Kidney tubule cell (primary cell): ENCODE data around the gene IGSF8.
"Not testable (repeated sequence)": the region's sequence is repeated elsewhere in the genome, so short reads cannot be mapped to it uniquely, and the experiment has no call there.

Experiments used
- DNase-seq: peaks from one replicate; pipeline ENCODE4 v3.0.0-alpha.2; 2018; ENCODE audit warnings: low spot score

IGSF8 gene

GRCh38 chr1:160064746-160065145 is 33.7 kb downstream of the IGSF8 start:
- no peak for DNase-seq

- DNase-seq, result no peak
Observed at GRCh38 chr1:160064164-160064563, 34.3 kb downstream of the IGSF8 start.

DNA sequence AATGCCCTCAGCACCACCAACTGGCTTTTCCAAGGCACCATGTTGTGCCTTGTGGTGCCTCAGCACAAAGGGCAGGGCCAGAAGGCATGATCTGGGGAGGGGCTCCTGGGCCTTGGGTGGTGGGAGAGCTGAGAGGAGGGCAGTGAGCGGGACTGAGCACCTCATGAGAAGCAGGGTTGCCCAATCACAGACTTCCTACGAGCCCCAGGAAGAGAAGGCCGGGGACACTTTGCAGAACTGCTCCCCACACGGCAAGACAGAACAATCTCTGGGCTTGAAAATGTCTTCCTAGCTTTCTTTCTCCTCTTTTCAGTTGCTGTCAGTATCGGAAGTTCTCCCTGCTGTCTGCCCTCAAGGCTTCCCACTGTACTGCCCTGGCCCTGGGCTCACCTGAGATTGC is 35.2 kb downstream of the IGSF8 start:
- no peak for DNase-seq

- DNase-seq, result no peak
Observed at GRCh38 chr1:160062230-160062532, 36.2 kb downstream of the IGSF8 start.

- DNase-seq, result peak; percentile 16
Observed at GRCh38 chr1:160061369-160062229, 36.8 kb downstream of the IGSF8 start.

DNA sequence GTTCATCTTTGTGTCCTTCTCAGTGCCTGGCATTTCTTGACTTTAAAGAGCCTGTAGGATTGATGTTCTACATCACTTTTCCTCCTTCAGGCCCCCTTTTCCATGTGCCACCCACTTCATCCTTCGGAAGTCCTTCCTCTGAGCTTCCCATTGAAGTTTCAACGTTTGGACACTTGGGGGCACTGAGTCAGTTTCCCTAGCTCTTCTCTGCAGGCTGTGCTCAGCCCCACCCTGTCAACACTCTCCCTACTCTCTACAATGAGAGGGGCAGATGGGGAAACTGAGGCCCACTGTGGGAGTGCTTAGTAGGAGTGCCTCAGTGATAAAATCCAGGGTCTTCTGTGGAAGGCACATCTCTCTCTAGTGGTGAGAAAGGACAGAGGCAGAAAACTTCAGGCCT is 40.3 kb downstream of the IGSF8 start:
- no peak for DNase-seq

DNA sequence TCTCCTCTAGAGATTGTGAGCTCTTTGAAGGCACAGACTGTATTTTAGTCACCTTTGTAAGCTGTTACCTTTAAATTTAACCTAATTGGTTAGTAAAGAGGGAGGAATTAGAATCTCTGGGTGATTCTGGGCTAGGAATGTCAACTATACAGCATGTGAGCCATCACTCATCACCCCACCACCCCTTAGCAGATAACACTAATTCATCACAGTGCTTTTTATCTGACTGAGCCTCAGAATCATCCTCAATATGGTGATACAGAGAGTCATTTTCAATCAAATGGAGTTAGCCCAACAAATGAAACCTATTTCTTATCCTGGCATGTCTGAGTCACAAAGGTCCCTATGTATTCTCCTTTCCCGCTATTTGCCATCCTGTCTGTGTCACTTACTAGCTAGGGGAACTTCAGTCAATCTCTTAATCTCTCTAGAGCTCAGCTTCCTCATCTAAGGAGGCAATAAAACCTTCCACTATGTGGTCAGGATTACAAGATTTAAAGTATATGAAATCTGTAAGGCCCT is 41.7 kb downstream of the IGSF8 start:
- no peak for DNase-seq

DNA sequence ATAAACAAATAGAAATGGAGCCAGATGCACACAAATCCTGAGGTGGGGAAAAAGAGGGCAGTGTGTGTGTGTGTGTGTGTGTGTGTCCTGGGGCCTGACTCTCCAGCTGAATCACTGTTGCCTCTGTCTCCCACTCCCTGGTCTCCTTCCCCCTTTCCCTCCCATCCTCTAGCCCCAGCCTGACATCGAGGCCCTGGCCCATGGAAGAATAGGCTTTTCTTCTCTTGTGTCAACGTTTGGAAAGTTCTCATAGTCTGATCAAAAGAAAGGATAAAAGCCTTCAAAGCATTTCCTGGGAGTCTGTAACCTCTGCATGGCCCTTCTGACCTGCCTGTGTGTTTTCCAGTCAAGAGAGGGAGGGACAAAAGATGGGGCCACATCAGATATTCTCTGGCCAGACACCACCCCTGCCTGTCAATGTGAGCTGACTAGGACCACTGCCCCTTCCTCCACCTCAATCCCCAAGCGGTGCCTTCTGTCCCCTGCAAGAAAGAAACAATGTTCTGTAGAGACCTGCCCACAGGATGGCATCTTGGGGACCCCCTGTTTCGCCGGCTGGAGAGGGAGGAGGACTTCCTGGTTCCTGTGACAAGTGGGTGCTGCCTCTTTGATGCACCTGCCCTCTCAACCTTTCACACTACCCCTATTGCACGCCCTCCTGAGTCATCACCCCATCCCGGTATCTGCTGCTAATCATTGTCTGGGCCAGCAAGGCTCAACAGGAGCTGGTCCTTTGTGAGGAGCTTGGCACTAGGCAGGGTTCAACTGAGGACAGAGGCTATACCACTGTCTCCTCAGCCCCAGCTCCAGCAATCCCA is 44.7 kb downstream of the IGSF8 start:
- DNase-seq, result no peak

DNA sequence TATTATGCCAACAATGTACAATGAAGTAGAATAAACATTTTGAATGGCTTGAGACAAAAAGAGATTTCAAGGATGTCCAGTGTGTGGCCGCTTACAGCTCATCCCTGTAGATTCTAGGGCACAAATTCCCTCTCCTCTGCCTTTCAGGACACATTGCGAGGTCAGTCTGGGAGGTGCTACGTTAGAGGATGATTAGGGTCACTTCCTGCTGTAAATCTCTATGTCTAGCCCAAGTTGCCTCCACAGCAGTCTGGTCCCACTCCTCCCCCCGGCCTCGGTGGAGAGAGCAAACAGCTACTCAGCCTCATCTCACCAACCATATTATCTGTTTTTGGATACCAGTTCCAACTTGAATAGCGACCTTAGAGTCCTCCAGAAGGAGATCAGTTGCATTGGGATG is 45.5 kb downstream of the IGSF8 start:
- no peak for DNase-seq

DNA sequence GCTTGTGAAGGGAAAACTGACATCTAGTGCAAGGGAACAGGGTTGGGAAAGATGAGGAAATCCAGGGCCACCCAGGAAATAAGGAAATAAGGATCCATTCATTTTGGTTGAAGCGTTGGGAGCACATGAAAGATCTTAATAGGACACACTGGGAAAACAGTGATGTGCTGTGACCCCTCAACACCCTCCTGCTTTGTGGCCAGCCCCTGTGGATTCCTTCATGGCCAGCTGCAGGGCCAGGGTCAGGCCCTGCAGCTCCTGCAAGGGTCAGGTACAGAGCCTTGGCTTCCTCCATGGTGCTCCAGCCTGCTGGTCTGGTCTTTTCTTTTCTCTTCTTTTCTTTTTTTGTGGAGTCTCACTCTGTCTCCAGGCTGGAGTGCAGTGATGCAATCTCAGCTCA is 47.8 kb downstream of the IGSF8 start:
- DNase-seq, result no peak

DNA sequence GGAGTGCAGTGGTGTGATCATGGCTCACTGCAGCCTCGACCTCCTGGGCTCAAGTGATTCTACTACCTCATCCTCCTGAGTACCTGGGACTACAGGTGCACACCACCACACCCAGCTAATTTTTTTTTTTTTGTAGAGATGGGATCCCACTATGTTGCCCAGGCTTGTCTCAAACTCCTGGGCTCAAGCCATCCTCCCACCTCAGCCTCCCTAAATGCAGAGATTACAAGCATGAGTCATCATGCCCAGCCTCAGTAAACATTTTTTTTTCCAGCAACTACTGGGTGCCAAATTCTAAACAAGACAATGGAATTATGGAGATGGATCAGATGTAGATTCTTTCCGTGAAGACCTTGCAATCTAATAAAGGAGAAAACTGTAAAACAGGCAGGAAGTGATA is 48.2 kb downstream of the IGSF8 start:
- DNase-seq, result not testable (repeated sequence)

DNA sequence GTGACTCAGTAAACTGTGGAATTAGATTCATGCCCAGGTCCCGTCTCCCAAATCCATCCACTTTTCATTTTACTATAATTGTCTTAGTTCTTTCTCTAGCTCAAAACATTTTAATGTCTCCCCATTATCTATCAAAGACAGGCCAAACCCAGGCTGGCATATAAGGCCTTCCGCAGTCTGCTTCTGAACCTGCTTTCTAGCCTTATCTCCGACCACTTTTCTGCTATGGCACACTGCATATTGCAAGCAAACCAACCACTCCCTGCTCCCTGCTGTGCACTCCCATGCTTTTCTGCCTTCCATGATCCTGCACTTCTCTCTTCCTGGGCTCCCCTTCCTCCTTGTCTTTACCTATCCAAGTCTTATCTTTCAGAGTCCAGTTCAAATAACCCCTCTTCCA is 49.3 kb downstream of the IGSF8 start:
- DNase-seq, result no peak

GRCh38 chr1:160048335-160048734 is 50.1 kb downstream of the IGSF8 start:
- DNase-seq, result no peak

DNA sequence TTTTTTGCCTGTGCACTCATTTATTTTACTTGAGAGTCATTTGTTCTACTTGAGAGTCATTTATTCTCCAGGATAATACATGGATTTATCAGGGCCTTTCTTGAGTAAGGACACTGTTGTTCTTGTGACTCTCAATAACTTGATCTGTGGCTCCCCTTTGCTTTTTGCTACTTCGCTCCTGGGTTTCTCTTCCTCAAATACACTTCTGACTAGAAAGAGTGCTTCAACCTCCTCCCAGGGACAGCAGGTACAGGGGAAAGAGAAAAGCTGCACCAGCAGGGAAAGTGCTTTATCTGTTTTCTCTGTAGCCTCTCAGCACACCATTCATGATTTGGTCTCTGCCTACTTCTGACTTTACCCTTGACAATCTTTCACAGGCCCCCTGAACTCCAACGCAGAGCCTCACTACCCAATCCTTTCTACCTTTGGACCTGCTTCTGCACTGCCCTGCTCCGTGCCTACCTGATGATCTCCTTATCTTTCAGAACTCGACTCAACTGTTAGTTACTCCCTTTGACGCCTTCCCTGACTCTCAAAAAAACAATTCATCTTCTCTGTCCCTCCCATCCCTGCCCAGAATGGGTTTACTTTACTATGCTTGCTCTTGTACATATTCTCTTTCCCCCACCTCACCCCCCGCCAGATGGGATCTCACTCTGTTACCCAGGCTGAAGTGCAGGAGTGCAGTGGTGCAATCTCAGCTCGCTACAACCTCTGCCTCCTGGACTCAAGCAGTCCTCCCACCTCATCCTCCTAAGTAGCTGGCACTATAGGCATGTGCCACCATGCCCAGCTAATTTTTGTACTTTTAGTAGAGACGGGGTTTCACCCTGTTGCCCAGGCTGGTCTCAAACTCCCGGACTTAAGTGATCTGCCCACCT is 51.1 kb downstream of the IGSF8 start:
- no peak for DNase-seq

- peak; percentile 39 for DNase-seq
Observed at GRCh38 chr1:160046494-160047110, 51.8 kb downstream of the IGSF8 start.

DNA sequence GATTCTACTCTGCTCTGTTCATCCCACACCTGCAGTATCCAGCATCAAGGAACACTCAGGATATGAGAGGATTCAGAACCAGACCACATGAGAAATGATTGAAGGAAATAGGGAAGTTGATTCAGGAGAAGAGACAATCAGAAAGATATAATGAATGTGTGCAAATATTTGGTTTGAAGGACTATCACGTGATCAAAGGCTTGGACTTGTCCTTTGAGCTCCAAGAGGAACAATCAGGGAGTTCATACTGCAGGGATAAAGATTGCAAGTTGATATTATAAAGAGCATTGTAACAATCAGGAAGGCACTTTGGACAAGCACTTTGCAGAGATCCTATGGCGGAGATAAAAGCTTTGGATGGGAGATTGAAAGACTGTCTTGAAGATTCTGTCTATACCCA is 52.8 kb downstream of the IGSF8 start:
- no peak for DNase-seq

- no peak for DNase-seq
Observed at GRCh38 chr1:160043543-160043942, 54.9 kb downstream of the IGSF8 start.
